ENCODE results near the gene OGN.
"Not testable (repeated sequence)": the region's sequence is repeated elsewhere in the genome, so short reads cannot be mapped to it uniquely, and the experiment has no call there.

GRCh38 chr9:92411157-92411556 lies 6.8 kb upstream of the OGN start:
- TF ChIP-seq CTCF (optimal IDR thresholded peaks at IDR 0.05 in 1 of 3, IDR thresholded peaks at IDR 0.05 in 1 of 3, conservative IDR thresholded peaks at IDR 0.05 in 1 of 3; ENCODE audit: extremely low read depth in 1 of 3, insufficient read depth in 2 of 3, low read length in 3 of 3); EZH2 (IDR thresholded peaks at IDR 0.05; ENCODE audit: low read length): not testable (repeated sequence)
